HG02623 (cell line): ENCODE results near the gene CFAP43.

Source experiments
- ATAC-seq: cut with Tn5 transposase; IDR thresholded peaks from one replicate; pipeline ENCODE4 v1.9.1; 2021; ENCODE audit warnings: moderate library complexity; ENCODE audit not compliant: unreplicated experiment

Gene CFAP43

GRCh38 chr10:104099269-104099668 lies 132.9 kb downstream of the CFAP43 start:
- ATAC-seq, result no peak

- no peak for ATAC-seq
These were observed 133.7 kb downstream of the CFAP43 start for GRCh38 chr10:104098358-104098925.

GRCh38 chr10:104096692-104097091 lies 135.5 kb downstream of the CFAP43 start:
- ATAC-seq, result no peak

GRCh38 chr10:104092749-104093148 lies 139.4 kb downstream of the CFAP43 start:
- ATAC-seq, result no peak

GRCh38 chr10:104090611-104091010 lies 141.6 kb downstream of the CFAP43 start:
- ATAC-seq, result no peak

- ATAC-seq, result no peak
These were observed 142.5 kb downstream of the CFAP43 start for GRCh38 chr10:104089621-104090020.

GRCh38 chr10:104088239-104088638 lies 143.9 kb downstream of the CFAP43 start:
- ATAC-seq, result no peak

- ATAC-seq, result no peak
These were observed 146.3 kb downstream of the CFAP43 start, which contains the start of gene COL17A1 for GRCh38 chr10:104085801-104086400. Gene COL17A1, minus strand, starts transcription at chr10:104085880. Its CDS starts 5,207 bp downstream, at chr10:104080673.

- no peak for ATAC-seq
These were observed 147.6 kb downstream of the CFAP43 start for GRCh38 chr10:104084482-104085142.

- ATAC-seq, result no peak
These were observed 150.2 kb downstream of the CFAP43 start for GRCh38 chr10:104081998-104082397.

- no peak for ATAC-seq
These were observed 151.4 kb downstream of the CFAP43 start for GRCh38 chr10:104080762-104081161.
